Right lobe of liver (tissue), 6 donors: Measurements from ENCODE around the gene GPBP1. TPM values are rescaled to one million over a fixed set of nuclear protein-coding genes. Genes with fewer than 3 reads are reported as not detected.

Experiments
- ATAC-seq, 4 donors: fragments of 200-7000 bp; cut with Tn5 transposase; one replicate each; pipeline ENCODE4 v1.9.1; 2020; ENCODE audit warnings: mild to moderate bottlenecking in 4 of 4, moderate library complexity in 4 of 4
- DNase-seq, 3 donors: peaks; one replicate each; pipeline ENCODE4 v3.0.0-alpha.2; 2020
- H3K27ac ChIP-seq, 3 donors: fragments of 200-600 bp; one replicate each; pipeline ENCODE4 v1.8.0; 2022
- H3K27me3 ChIP-seq, 2 donors: fragments of 200-600 bp; one replicate each; pipeline ENCODE4 v1.8.0; 2022
- H3K36me3 ChIP-seq, 4 donors: fragments of 200-600 bp; sonication (generic) in 1 of 4; one replicate each; pipeline versions ENCODE4 v1.5.1 to v1.8.0; 2017 to 2022; ENCODE audit warnings: control low read depth in 1 of 4
- H3K4me1 ChIP-seq, 4 donors: fragments of 200-600 bp; sonication (generic) in 1 of 4; one replicate each; pipeline versions ENCODE4 v1.5.1 to v1.8.0; 2017 to 2022; ENCODE audit warnings: control low read depth in 1 of 4
- H3K4me3 ChIP-seq, 3 donors: fragments of 200-600 bp; one replicate each; pipeline ENCODE4 v1.8.0; 2022
- H3K9me3 ChIP-seq, 4 donors: fragments of 200-600 bp; sonication (generic) in 1 of 4; one replicate each; pipeline versions ENCODE4 v1.5.1 to v1.8.0; 2017 to 2022; ENCODE audit warnings: control low read depth in 1 of 4
- POLR2A ChIP-seq: fragments of 450-650 bp; IDR thresholded peaks from one replicate; pipeline ENCODE4 v1.6.1; 2017; ENCODE audit warnings: antibody characterized with exemption, mild to moderate bottlenecking
- WGBS: methylation state at CpG from one replicate; pipeline ENCODE4 v1.1.6; 2018; ENCODE audit warnings: low coverage, low lambda C conversion rate; ENCODE audit not compliant: insufficient coverage; ENCODE audit errors: missing lambda C conversion rate; 5-methylcytosine and 5-hydroxymethylcytosine counted together
- intact Hi-C, 2 donors: fragments of 100-400 bp; cut with DNase I; formaldehyde crosslinking; loops; one replicate each; pipeline versions ENCODE4 v1.11.2 to v1.14.1; 2022
- total RNA-seq, 6 experiments: library from RNA; depleted of rRNA in 2 of 6; stranded (reverse); fragments of >200 nt in 2 of 6; fragmentation: NEBNext Ultra II Directional in 3 of 6; extraction: Animal tissue kit (Norgen Biotek cat#: 25700) in 3 of 6; gene quantifications; one replicate each; pipeline versions ENCODE4 v1.1.0 to v1.2.4, GENCODE V29; 2016 to 2023
- TF ChIP-seq, protein P1 (sequence below), 4 donors: fragments of 200-600 bp in 3 of 4; fragments of 450-650 bp in 1 of 4; IDR thresholded peaks; one replicate each; pipeline versions ENCODE4 v1.5.1 to v1.8.0; 2016 to 2022; ENCODE audit warnings: antibody characterized with exemption in 4 of 4, mild to moderate bottlenecking in 2 of 4
- donor health status: DM: no; HTN: yes; CAD: no.
- donor health status: DM: no; HTN: no; CAD: no.
- donor health status: DM: no; HTN: no; CAD: no.
- donor health status: DM: no; HTN: yes; CAD: no.
- donor health status: DM: no; HTN: yes; CAD: no.

GPBP1 gene
- total RNA-seq, 6 experiments from 2014 or later = 19.5 to 28.2 (median 24.9) TPM

GRCh38 chr5:57179262-57180200 is 5.7 kb downstream of the GPBP1 start:
- no peaks in the 10 kb centered on the region for H3K9me3 ChIP-seq
- TF ChIP-seq, protein P1, sequence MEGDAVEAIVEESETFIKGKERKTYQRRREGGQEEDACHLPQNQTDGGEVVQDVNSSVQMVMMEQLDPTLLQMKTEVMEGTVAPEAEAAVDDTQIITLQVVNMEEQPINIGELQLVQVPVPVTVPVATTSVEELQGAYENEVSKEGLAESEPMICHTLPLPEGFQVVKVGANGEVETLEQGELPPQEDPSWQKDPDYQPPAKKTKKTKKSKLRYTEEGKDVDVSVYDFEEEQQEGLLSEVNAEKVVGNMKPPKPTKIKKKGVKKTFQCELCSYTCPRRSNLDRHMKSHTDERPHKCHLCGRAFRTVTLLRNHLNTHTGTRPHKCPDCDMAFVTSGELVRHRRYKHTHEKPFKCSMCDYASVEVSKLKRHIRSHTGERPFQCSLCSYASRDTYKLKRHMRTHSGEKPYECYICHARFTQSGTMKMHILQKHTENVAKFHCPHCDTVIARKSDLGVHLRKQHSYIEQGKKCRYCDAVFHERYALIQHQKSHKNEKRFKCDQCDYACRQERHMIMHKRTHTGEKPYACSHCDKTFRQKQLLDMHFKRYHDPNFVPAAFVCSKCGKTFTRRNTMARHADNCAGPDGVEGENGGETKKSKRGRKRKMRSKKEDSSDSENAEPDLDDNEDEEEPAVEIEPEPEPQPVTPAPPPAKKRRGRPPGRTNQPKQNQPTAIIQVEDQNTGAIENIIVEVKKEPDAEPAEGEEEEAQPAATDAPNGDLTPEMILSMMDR (IDR thresholded peaks at IDR 0.05) = no peak
- no peak for TF ChIP-seq POLR2A
- peak overlapping the region in 1 of 3 donors; percentile 20 for H3K27ac ChIP-seq
- H3K4me1 ChIP-seq = peaks cover 0 to 62% (median 12%) of the 10 kb centered on the region in 4 donors
- ATAC-seq = no peak
- 29% methylated on average over 12 of the region's 12 CpGs for WGBS
- intact Hi-C loops = no loop called here
- H3K27me3 ChIP-seq = no peaks in the 10 kb centered on the region
- peak overlapping the region in 2 of 3 donors; percentile 19 to 21 for H3K4me3 ChIP-seq
- peaks cover 0 to 9% (median 0%) of the 10 kb centered on the region in 4 donors for H3K36me3 ChIP-seq
- DNase-seq = no peak

GRCh38 chr5:57181154-57181553 is 7.3 kb downstream of the GPBP1 start:
- no peak overlapping the region for H3K4me3 ChIP-seq
- TF ChIP-seq, protein P1 (IDR thresholded peaks at IDR 0.05) = no peak
- TF ChIP-seq POLR2A = no peak

GRCh38 chr5:57184322-57184721 is 10.5 kb downstream of the GPBP1 start:
- Histone ChIP-seq H3K9me3 (no peaks in the 10 kb centered on the region), H3K36me3 (peaks cover 0 to 10% (median 0%) of the 10 kb centered on the region in 4 donors), H3K4me1 (peaks cover 0 to 56% (median 9%) of the 10 kb centered on the region in 4 donors), H3K27ac (no peak overlapping the region), H3K27me3 (no peaks in the 10 kb centered on the region), H3K4me3 (no peak overlapping the region)
- TF ChIP-seq, protein P1 (IDR thresholded peaks at IDR 0.05) = no peak
- no peak for TF ChIP-seq POLR2A
- intact Hi-C loops = no loop called here
- ATAC-seq = peak in 3 of 4 donors; percentile 12 to 24 (median 14)
- no CpG with 5 or more reads among the region's 2 CpGs for WGBS
- no peak for DNase-seq

More at GRCh38 chr5:57181154-57181553, 7.3 kb downstream of the GPBP1 start:
- Histone ChIP-seq H3K36me3 (peaks cover 0 to 10% (median 0%) of the 10 kb centered on the region in 4 donors), H3K4me1 (peaks cover 0 to 68% (median 14%) of the 10 kb centered on the region in 4 donors), H3K27me3 (no peaks in the 10 kb centered on the region), H3K9me3 (no peaks in the 10 kb centered on the region), H3K27ac (no peak overlapping the region)
- intact Hi-C loops = no loop called here
- 63% methylated on average over 10 of the region's 10 CpGs for WGBS
- DNase-seq = no peak
- ATAC-seq = no peak

DNA sequence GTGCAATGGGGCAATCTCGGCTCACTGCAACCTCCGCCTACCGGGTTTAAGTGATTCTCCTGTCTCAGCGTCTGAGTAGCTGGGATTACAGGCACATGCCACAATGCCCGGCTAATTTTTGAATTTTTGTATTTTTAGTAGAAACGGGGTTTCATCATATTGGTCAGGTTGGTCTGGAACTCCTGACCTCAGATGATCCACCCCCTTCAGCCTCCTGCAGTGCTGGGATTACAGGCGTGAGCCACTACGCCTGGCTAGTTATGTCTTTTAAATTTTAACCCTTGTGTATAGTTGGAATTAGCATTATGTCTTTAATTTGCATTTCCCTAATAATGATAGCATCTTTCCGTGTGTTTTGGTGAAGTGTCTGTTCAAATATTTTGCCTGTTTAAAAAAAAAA is 11.5 kb downstream of the GPBP1 start:
- H3K27me3 ChIP-seq = no peaks in the 10 kb centered on the region
- ATAC-seq (peak in 2 of 4 donors; percentile 32 to 39), DNase-seq (no peak)
- H3K36me3 ChIP-seq = peaks cover 0 to 10% (median 0%) of the 10 kb centered on the region in 4 donors
- intact Hi-C loops = no loop called here
- H3K4me3 ChIP-seq = no peak overlapping the region
- H3K27ac ChIP-seq = peak overlapping the region in 1 of 3 donors; percentile 14
- peaks cover 0 to 54% (median 6%) of the 10 kb centered on the region in 4 donors for H3K4me1 ChIP-seq
- whole genome bisulfite sequencing = 34% methylated on average over 9 of the region's 9 CpGs
- TF ChIP-seq, protein P1 (IDR thresholded peaks at IDR 0.05) = no peak
- TF ChIP-seq POLR2A = no peak
- no peaks in the 10 kb centered on the region for H3K9me3 ChIP-seq
